A549 (cell line): ENCODE data around the gene ARHGAP22. TPM values are rescaled to one million over a fixed set of nuclear protein-coding genes. Genes with fewer than 3 reads are reported as not detected.

Experiments
- ATAC-seq, 2 experiments: fragments of 200-7000 bp in 1 of 2; fragments of >200 bp in 1 of 2; cut with Nextera tagmentation in 1 of 2; cut with Tn5 transposase in 1 of 2; 3 replicates each; pipeline versions ENCODE4 v1.8.0 to v1.9.1; 2018 to 2020; ENCODE audit warnings: mild to moderate bottlenecking in 1 of 2, moderate library complexity in 1 of 2
- CTCF ChIA-PET: fragments of 300-600 bp; sonication (Branson Sonifier 250); formaldehyde crosslinking; extraction: SDS; loops from one replicate; lab custom pipeline; 2021; ENCODE audit warnings: antibody characterized with exemption, inconsistent platforms; lab: Yijun Ruan, JAX
- POLR2A ChIA-PET: fragments of 350-600 bp; formaldehyde crosslinking; extraction: SDS; loops from one replicate; lab custom pipeline; 2021; ENCODE audit warnings: antibody characterized with exemption, inconsistent platforms; lab: Yijun Ruan, JAX
- DNase-seq, 2 experiments: peaks; one replicate each; pipeline versions ENCODE4 v3.0.0 to v3.0.0-alpha.2; 2011 to 2016; ENCODE audit warnings: low read depth in 1 of 2, low spot score in 1 of 2
- FAIRE-seq: peaks from 2 replicates; lab custom pipeline; 2011; peaks lifted over from hg19 to GRCh38; lab: Jason Lieb, UNC
- H3K27ac ChIP-seq, 2 experiments: fragments of >200 bp; sonication (Bioruptor Twin); formaldehyde crosslinking; 3 replicates each; pipeline ENCODE4 v1.5.1; 2016 to 2017
- H3K4me1 ChIP-seq: fragments of >200 bp; sonication (Bioruptor Twin); formaldehyde crosslinking; 3 replicates; pipeline ENCODE4 v1.6.1; 2016
- H3K4me2 ChIP-seq: fragments of >200 bp; sonication (Bioruptor Twin); formaldehyde crosslinking; 3 replicates; pipeline ENCODE4 v1.6.1; 2016
- H3K4me3 ChIP-seq: fragments of >200 bp; sonication (Bioruptor Twin); formaldehyde crosslinking; 3 replicates; pipeline ENCODE4 v1.5.1; 2016
- H3K9me3 ChIP-seq: fragments of >200 bp; sonication (Bioruptor Twin); formaldehyde crosslinking; 3 replicates; pipeline ENCODE4 v1.6.1; 2016
- BCL3 ChIP-seq: fragments of >200 bp; sonication (Bioruptor Twin); formaldehyde crosslinking; IDR thresholded peaks from 3 replicates; pipeline ENCODE4 v1.6.1; 2016
- CBX8 ChIP-seq: fragments of 200-600 bp; sonication (generic); IDR thresholded peaks from 2 replicates; pipeline ENCODE4 v1.6.1; 2016
- CTCF ChIP-seq: fragments of >200 bp; sonication (Bioruptor Twin); formaldehyde crosslinking; IDR thresholded peaks from 3 replicates; pipeline ENCODE4 v1.5.1; 2016
- EHF ChIP-seq: fragments of 250-450 bp; sonication (Bioruptor Pico); IDR thresholded peaks from 2 replicates; pipeline ENCODE4 v1.5.0; 2020; ENCODE audit warnings: mild to moderate bottlenecking
- ELK1 ChIP-seq: fragments of 150-350 bp; IDR thresholded peaks from 2 replicates; pipeline ENCODE4 v1.6.1; 2014; ENCODE audit warnings: low read depth, mild to moderate bottlenecking, low read length
- EP300 ChIP-seq, 2 experiments: fragments of >200 bp; sonication (Bioruptor Twin); formaldehyde crosslinking; IDR thresholded peaks; 2 replicates in 1 of 2; 3 replicates in 1 of 2; pipeline ENCODE4 v1.6.1; 2016 to 2017
- FOSL2 ChIP-seq, 2 experiments: fragments of 450-650 bp in 1 of 2; fragments of >200 bp in 1 of 2; sonication (Bioruptor Twin) in 1 of 2; formaldehyde crosslinking; IDR thresholded peaks; 2 replicates each; pipeline versions ENCODE4 v1.5.0 to v1.6.1; 2016 to 2020; ENCODE audit warnings: mild to moderate bottlenecking in 1 of 2, moderate library complexity in 1 of 2
- FOXS1 ChIP-seq: fragments of 250-450 bp; sonication (Bioruptor Pico); IDR thresholded peaks from 2 replicates; pipeline ENCODE4 v1.5.0; 2020; ENCODE audit warnings: mild to moderate bottlenecking, moderate library complexity
- HDAC2 ChIP-seq: fragments of 200-600 bp; sonication (generic); IDR thresholded peaks from 2 replicates; pipeline ENCODE4 v1.6.1; 2016
- HEYL ChIP-seq: fragments of 250-450 bp; sonication (Bioruptor Pico); IDR thresholded peaks from 2 replicates; pipeline ENCODE4 v1.8.0; 2021; ENCODE audit warnings: mild to moderate bottlenecking, moderate library complexity
- HOXB5 ChIP-seq: fragments of 250-450 bp; sonication (Bioruptor Pico); IDR thresholded peaks from 2 replicates; pipeline ENCODE4 v1.5.0; 2020; ENCODE audit warnings: mild to moderate bottlenecking, moderate library complexity
- KDM5A ChIP-seq: fragments of 200-600 bp; sonication (generic); IDR thresholded peaks from 2 replicates; pipeline ENCODE4 v1.6.1; 2016; ENCODE audit warnings: antibody characterized with exemption, mild to moderate bottlenecking
- NFE2L2 ChIP-seq: fragments of 150-350 bp; conservative IDR thresholded peaks from 2 replicates; pipeline ENCODE4 v1.6.1; 2014; ENCODE audit warnings: low read length
- PBX3 ChIP-seq: IDR thresholded peaks from 2 replicates; pipeline ENCODE4 v1.6.1; 2012
- PHF8 ChIP-seq: fragments of 200-600 bp; sonication (generic); IDR thresholded peaks from 2 replicates; pipeline ENCODE4 v1.6.1; 2016; ENCODE audit warnings: low read depth, mild to moderate bottlenecking, antibody characterized with exemption, moderate library complexity, borderline replicate concordance
- POLR2A ChIP-seq: IDR thresholded peaks from 2 replicates; pipeline ENCODE4 v1.6.1; 2012; ENCODE audit warnings: mild to moderate bottlenecking, low read length
- REST ChIP-seq: fragments of 200-600 bp; sonication (generic); IDR thresholded peaks from 2 replicates; pipeline ENCODE4 v1.6.1; 2016; ENCODE audit warnings: antibody characterized with exemption, mild to moderate bottlenecking, moderate library complexity
- SREBF2 ChIP-seq: fragments of 450-650 bp; IDR thresholded peaks from 2 replicates; pipeline ENCODE4 v1.6.1; 2014; ENCODE audit warnings: mild to moderate bottlenecking, moderate library complexity
- TFCP2L1 ChIP-seq: fragments of 250-450 bp; sonication (Bioruptor Pico); IDR thresholded peaks from 2 replicates; pipeline ENCODE4 v1.5.0; 2021; ENCODE audit warnings: mild to moderate bottlenecking
- USF2 ChIP-seq: fragments of 450-650 bp; IDR thresholded peaks from 2 replicates; pipeline ENCODE4 v1.6.1; 2014; ENCODE audit warnings: antibody characterized with exemption
- WGBS: methylation state at CpG from one replicate; pipeline ENCODE4 v1.1.6; 2017; ENCODE audit errors: missing lambda C conversion rate; 5-methylcytosine and 5-hydroxymethylcytosine counted together
- polyA plus RNA-seq, 4 experiments: library from polyadenylated mRNA; depleted of rRNA in 3 of 4; stranded (reverse); fragments of >200 nt; fragmentation: RNase III in 1 of 4; extraction: RNeasy Plus Mini Kit Qiagen cat#74134 plus additional on column Dnase treatment in 1 of 4; gene quantifications; 2 replicates in 3 of 4; 3 replicates in 1 of 4; pipeline ENCODE4 v1.2.3, GENCODE V29; 2011 to 2017

ARHGAP22 gene
- polyA plus RNA-seq, 2 of the 4 experiments (the other 2 are of a cell fraction): 1.9 to 3.2 TPM

GRCh38 chr10:48431871-48432270 lies 173.0 kb downstream of the ARHGAP22 start:
- ATAC-seq: no peak
- FAIRE-seq: no peak
- no peak overlapping the region for H3K4me2 ChIP-seq
- H3K9me3 ChIP-seq: no peaks in the 10 kb centered on the region
- ChIA-PET CTCF (no interaction called here), POLR2A (no interaction called here)
- TF ChIP-seq KDM5A (no peak), CBX8 (no peak), POLR2A (no peak), TFCP2L1 (CRISPR knock-in tag) (no peak), REST (no peak), HDAC2 (no peak)
- DNase-seq: no peak
- no peak overlapping the region for H3K4me3 ChIP-seq
- H3K4me1 ChIP-seq: no peaks in the 10 kb centered on the region
- no peak overlapping the region for H3K27ac ChIP-seq

- Histone ChIP-seq H3K4me1 (no peaks in the 10 kb centered on the region), H3K27ac (no peak overlapping the region), H3K9me3 (no peaks in the 10 kb centered on the region), H3K4me3 (no peak overlapping the region), H3K4me2 (no peak overlapping the region)
- POLR2A ChIA-PET: no interaction called here
- FAIRE-seq (no peak), ATAC-seq (no peak), DNase-seq (no peak)
- CTCF ChIA-PET: interaction anchor here (1.2 kb wide), 1 partner anchor 15 kb away, joined by 3 read pairs; no protein-coding TSS in a partner anchor
- no peak for TF ChIP-seq PBX3
- WGBS: 95% methylated on average over 4 of the region's 4 CpGs
These were observed 174.4 kb downstream of the ARHGAP22 start for GRCh38 chr10:48430402-48430993.

- FAIRE-seq (no peak), DNase-seq (no peak), ATAC-seq (no peak)
- no peak overlapping the region for H3K27ac ChIP-seq
- H3K4me1 ChIP-seq: no peaks in the 10 kb centered on the region
- no peak overlapping the region for H3K4me3 ChIP-seq
- POLR2A ChIA-PET: no interaction called here
- no peak overlapping the region for H3K4me2 ChIP-seq
- CTCF ChIA-PET: no interaction called here
- 100% methylated on average over 1 of the region's 1 CpG for WGBS
- no peaks in the 10 kb centered on the region for H3K9me3 ChIP-seq
- TF ChIP-seq HEYL (CRISPR knock-in tag): no peak
- no peak for TF ChIP-seq FOSL2 (IDR thresholded peaks at IDR 0.05)
- TF ChIP-seq FOSL2 (CRISPR knock-in tag; IDR thresholded peaks at IDR 0.05): no peak
- no peak for TF ChIP-seq ELK1
- TF ChIP-seq CTCF: no peak
- TF ChIP-seq PHF8: no peak
- TF ChIP-seq HOXB5: no peak
- no peak for TF ChIP-seq HDAC2
- TF ChIP-seq NFE2L2: no peak
- no peak for TF ChIP-seq FOXS1 (CRISPR knock-in tag)
- no peak for TF ChIP-seq EHF (CRISPR knock-in tag)
- no peak for TF ChIP-seq REST
- TF ChIP-seq SREBF2: no peak
- TF ChIP-seq EP300 (IDR thresholded peaks at IDR 0.05): no peak
- TF ChIP-seq BCL3: no peak
- no peak for TF ChIP-seq USF2
These were observed 175.6 kb downstream of the ARHGAP22 start for GRCh38 chr10:48429309-48429708.
